GM21515 (cell line): ENCODE data around the gene ACCS.

Source experiments
- ATAC-seq: cut with Tn5 transposase; IDR thresholded peaks from one replicate; pipeline ENCODE4 v1.9.1; 2021; ENCODE audit not compliant: unreplicated experiment

Gene ACCS

DNA sequence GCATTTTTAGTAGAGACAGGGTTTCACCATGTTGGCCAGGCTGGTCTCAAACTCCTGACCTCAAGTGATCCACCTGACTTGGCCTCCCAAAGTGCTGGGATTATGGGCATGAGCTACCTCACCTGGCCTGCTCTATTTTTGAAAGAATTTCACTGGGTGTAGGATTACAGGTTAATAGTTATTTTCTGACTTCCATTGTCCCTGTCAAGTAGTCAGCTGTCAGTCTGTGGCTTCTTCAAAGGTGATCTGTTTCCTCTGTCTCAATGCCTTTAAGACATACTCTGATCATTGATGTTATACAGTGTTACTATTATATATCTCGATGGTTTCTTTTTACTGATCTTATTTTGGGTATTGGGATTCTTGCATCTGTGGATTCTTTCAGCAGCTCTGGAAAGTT, 19.3 kb downstream of the ACCS start:
- ATAC-seq = no peak

DNA sequence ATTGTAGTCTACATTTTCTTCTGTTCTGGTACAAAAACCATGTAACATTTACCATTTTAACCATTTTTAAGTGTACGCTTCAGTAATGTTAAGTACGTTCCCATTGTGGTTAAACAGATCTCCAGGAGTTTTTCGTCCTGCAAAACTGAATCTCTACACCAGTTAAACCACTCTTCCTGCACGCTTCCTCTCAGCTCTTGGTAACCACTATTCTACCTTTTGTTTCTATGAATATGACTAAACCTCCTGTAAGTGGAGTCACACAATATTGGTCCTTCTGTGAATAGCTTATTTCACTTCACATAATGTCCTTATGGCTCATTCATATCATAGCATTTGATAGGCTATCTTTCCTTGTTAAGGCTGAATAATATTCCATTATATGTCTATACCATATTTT, 22.3 kb downstream of the ACCS start:
- no peak for ATAC-seq

- ATAC-seq = no peak
Observed at GRCh38 chr11:44088871-44089270, 22.8 kb downstream of the ACCS start.

DNA sequence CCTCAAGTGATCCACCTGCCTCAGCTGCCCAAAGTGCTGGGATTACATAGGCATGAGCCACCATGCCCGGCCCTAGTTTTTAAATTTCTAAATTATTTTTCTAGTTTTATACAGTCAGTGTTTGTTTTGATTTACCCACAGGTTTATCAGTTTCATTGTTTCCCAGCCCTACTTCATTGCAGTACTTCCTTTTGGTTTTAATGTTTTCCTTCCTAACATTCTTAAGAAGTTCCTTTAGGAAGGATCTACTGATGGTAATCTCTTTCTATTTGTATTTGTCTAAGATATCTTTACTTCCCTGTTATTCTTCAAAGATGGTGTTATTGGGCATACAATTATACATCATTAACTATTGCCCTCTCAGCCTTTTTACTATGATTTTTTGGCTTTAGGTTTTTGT, 24.5 kb downstream of the ACCS start:
- no peak for ATAC-seq

DNA sequence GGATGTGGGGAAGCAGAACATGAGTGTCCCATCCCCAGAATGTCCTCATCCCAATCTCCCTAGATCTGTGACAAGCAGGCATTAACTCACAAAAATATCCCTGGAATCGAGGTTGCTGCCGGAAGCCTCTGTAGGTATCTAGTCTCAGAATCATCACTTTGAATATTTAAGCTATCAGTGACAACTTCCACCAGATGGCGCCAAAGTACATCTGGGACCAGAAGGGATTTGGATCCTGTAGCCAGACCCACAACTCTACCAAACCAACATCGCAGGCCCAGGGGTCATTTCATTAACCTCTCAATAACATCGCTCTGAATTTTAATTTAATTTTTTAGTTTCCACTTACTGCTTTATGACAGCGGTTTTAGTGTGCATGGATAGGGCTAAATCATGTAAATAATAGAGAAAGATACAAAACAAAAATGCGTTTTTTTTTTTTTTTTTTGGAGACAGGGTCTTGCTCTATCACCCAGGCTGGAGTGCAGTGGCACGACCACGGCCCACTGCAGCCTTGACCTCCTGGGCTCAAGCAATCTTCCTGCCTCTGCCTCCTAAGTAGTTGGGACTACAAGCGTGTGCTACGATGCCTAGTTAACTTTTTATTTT, 28.3 kb downstream of the ACCS start:
- ATAC-seq = peak; percentile 37

DNA sequence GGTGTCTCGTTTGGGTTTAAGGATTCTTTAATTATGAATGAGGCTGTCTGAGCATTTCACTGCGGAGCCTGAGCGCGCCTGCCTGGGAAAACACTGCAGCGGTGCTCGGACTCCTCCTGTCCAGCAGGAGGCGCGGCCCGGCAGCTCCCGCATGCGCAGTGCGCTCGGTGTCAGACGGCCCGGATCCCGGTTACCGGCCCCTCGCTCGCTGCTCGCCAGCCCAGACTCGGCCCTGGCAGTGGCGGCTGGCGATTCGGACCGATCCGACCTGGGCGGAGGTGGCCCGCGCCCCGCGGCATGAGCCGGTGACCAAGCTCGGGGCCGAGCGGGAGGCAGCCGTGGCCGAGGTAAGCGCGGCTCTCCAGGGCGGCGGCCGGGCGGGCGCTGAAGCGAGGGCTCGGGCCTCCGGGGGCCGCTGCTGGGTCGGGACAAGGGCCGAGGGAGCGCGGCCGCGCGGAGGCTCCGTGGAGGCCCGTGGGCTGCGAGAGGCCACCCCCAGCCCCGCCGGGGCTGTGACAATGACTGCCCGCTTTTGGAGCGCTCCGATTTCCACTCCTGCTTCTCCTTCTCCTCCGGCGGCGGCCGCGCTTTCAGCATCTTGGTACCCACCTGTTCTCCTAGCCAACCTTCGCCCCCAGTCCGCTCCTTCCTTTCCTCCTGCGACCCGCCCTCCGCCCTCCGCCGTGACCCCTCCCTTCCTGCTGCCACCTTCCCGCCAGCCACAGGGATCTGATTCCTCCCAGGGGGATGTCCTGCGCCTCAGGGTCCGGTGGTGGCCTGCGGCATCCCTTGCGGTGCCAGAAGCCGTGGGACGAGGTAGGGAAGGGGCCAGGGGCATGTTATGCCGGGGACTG, 29.7 kb downstream of the ACCS start, which contains the start of gene EXT2:
EXT2 (plus strand) TSS at position 173 of the 854 bp plus-strand sequence. CDS start 12,035 bp downstream, outside the sequence.
- ATAC-seq = peak; percentile 95

DNA sequence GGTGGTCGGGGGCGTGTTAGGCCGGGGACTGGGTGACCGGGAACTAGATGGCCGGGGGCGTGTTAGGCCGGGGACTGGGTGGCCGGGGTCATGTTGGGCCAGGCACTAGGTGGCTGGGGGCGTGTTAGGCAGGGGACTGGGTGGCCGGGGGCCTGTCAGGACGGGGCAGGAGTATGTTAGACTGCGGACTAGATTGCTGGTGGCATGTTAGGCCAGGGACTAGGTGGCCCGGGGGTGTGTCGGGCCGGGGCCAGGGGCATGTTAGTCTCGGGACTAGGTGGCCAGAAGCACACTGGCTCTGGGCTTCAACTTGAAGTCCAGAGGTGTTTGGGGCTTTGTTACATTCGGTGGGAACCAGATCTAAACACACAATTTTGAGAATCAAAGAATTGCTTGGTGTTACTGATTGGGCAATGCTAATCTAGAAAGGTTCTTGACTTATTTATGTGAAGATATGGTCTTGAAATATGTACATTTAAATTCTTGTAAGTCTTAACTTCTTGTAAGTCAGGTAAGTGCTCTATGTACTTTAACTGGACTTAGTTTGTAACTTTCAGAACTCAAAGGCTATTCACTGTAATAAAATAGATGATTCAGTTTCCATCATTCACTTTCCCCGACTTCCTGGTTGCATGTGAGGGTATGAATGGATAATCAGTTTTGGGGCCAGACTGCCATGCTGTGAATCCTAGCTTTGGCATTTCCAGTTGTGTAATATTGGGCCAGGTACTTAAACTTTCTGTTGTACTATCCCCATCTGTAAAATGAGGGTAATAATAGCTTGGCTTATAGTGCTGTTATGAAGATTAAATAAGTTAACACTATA, 30.5 kb downstream of the ACCS start:
- ATAC-seq = no peak

DNA sequence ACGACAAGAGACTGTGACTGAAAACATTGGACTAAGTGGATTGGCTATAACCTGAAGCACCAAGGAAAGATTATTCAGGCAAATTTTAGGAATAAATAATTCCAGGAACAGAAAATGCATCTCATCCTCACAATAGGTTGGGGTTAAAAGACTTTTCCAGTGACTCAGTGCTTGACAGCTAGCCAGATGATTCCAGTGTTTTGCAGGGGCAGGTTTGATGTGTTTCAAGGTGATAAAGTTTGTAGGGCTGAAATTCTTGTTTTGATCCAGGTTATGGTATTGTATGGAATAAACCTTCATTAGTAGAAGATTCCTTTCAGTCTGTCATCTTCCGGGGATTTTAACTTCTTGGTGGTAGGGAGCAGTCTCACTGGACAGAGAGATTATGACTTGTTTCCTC, 31.8 kb downstream of the ACCS start:
- ATAC-seq = no peak

- no peak for ATAC-seq
Observed at GRCh38 chr11:44101098-44101497, 35.0 kb downstream of the ACCS start.

GRCh38 chr11:44104481-44105294, 38.6 kb downstream of the ACCS start:
- no peak for ATAC-seq

DNA sequence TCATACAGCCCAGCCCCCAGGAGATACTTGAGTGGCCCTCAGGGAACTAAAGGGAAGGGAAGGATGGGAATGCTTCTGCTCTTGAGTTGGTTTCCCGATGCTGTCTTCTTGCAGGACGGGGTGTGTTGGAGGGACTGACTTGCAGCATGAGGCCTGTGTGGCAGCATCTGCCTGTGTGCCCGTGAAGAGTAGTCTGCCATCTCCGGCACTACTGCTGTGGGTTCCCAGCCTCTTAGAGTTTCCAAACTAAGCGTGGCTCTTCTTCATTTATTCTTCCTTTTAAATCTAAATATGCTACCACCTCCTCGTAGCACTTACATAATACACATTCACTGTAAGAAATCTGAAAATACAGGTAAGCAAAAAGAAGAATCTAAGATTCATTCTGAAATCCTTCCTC, 42.2 kb downstream of the ACCS start:
- ATAC-seq = no peak

DNA sequence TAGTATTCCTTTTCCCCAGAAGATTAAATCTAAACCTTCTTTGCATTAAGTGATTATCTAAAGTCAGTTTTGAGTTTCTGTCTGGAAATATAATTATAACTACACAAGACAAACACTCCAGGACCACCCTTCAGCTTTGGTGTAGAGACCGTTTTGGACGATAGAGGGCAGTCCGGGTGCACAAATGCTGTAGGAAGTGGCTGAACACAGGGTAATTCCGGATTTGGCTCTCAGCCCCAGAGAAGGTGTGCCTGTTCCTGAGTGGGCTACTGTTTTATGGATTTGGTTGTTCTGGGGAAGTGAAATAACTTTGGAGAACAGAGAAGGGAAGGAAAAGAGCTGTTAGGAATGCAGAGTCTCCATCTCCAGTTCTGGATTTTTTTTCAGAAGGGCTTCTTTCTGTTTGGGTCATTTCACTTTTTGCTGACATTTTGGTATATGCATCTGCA, 44.2 kb downstream of the ACCS start:
- ATAC-seq = peak; percentile 92

GRCh38 chr11:44112091-44112821, 46.2 kb downstream of the ACCS start:
- no peak for ATAC-seq

DNA sequence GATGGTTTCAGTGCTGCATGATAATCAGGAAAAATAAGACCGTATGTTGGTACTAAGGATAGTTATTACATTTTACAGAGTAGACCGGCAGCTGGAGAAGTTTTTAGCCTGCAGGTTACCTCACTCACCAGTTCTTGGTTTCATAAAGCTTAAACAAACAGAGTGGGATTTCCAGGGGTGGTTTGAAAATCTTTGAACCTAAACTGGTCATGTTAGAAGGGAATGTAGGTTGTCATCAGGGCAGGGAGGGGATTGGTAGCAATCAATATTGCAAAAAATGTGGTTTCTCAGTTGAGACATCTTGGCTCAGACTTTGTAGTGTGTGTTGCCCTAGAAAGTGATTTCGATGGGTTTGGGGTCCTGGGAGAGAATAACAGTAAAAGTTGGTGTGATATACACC, 46.9 kb downstream of the ACCS start:
- ATAC-seq = no peak

DNA sequence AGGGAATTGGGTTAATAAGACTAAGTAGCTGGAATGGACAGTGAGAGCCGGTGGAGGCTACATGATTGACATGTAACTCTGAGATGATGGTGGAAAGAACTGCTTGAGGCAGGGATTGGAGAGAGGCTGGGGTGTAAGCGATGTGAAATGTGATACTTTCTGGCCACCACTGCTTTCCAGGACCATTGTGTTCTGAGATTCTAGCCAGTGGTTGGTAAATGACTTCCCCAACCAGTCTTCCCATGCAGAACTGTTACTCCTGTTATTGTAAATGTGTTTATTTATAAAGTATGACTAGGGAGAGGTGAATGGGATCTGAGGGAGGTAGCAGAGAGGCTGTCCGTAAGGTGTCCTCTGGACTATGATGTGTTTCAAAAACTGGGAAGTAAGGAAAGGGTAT, 47.5 kb downstream of the ACCS start:
- ATAC-seq = no peak

- no peak for ATAC-seq
Observed at GRCh38 chr11:44116234-44116830, 50.3 kb downstream of the ACCS start.

- ATAC-seq = no peak
Observed at GRCh38 chr11:44120169-44120568, 54.1 kb downstream of the ACCS start.

- no peak for ATAC-seq
Observed at GRCh38 chr11:44125598-44125997, 59.5 kb downstream of the ACCS start.

- no peak for ATAC-seq
Observed at GRCh38 chr11:44126304-44126703, 60.2 kb downstream of the ACCS start.

GRCh38 chr11:44127130-44127529, 61.1 kb downstream of the ACCS start:
- no peak for ATAC-seq
